HG02759 (cell line): ENCODE measurements around the gene SNAPIN.
A peak's percentile ranks its signal among the peaks of the same experiment; 100 is the strongest.

Experiments used
- ATAC-seq: cut with Tn5 transposase; IDR thresholded peaks from one replicate; pipeline ENCODE4 v1.9.1; 2021; ENCODE audit warnings: mild to moderate bottlenecking, moderate library complexity; ENCODE audit not compliant: unreplicated experiment

Gene SNAPIN, protein sequence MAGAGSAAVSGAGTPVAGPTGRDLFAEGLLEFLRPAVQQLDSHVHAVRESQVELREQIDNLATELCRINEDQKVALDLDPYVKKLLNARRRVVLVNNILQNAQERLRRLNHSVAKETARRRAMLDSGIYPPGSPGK

GRCh38 chr1:153658400-153659174, at the start of gene SNAPIN:
Gene SNAPIN, plus strand, starts transcription at chr1:153658703. Its CDS starts 41 bp downstream, at chr1:153658744.
- ATAC-seq: peak; percentile 93

DNA sequence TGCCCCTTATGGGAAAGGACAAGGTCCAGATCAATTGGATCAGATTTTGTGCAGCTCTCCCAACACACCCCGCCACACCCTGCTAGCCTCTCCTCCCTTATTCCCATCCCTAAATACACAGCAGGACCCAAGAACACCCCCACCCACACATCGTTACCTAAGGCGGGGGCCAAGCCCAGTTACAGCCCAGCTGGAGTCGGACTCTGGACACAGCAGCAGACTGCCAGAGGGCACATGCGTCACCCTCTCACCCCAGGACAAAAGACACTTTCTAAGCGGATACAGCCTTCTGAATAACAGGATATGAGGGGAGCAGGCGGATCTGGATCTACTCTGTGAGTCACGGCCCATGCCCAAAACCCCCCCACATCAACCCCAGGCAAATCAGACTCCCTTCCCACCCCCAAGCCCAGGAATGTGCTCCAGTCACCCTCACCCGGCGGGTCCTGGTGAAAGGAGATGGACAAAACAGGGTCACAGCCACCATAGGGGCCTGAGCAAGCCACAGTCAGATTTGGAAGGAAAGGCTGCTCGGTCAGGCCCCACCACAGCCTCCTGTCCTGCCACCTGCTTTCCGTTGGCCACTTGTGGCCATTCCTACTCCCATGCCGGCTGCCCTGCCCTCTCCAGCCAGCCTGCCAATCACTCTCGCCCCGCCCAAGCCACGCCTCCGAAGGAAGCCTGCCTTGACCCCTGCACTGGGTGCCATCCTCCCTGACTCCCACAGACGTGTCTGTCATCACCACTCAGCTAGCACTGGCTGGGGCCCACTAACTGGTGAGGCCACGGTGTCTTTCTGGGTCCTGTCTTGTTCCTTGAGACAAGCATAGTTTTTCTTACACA, 49.5 kb upstream of the SNAPIN start:
- no peak for ATAC-seq

- ATAC-seq: no peak
Observed at GRCh38 chr1:153609585-153609907, 49.0 kb upstream of the SNAPIN start.

DNA sequence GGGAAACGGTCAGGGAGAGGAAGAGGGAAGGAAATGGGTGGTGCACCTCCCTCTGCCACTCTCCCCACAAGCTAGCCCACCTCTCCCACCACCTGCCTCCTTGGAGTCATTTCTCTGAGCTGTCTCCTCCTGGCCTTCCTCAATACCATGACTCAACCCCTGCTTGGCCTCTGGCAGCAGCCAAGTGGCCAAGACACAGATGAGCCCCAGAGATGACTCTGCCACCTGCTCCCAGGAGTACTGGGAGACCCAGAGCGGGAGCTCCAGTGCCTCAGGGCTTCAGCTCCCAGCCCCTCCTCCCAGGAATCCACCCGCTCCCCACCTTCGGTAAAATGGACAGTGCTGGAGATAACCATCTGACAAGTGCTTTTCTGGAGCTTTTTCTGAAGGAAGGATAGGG, 48.2 kb upstream of the SNAPIN start:
- ATAC-seq: no peak

- ATAC-seq: no peak
Observed at GRCh38 chr1:153610811-153611301, 47.6 kb upstream of the SNAPIN start.

GRCh38 chr1:153611356-153611755, 47.1 kb upstream of the SNAPIN start:
- no peak for ATAC-seq

DNA sequence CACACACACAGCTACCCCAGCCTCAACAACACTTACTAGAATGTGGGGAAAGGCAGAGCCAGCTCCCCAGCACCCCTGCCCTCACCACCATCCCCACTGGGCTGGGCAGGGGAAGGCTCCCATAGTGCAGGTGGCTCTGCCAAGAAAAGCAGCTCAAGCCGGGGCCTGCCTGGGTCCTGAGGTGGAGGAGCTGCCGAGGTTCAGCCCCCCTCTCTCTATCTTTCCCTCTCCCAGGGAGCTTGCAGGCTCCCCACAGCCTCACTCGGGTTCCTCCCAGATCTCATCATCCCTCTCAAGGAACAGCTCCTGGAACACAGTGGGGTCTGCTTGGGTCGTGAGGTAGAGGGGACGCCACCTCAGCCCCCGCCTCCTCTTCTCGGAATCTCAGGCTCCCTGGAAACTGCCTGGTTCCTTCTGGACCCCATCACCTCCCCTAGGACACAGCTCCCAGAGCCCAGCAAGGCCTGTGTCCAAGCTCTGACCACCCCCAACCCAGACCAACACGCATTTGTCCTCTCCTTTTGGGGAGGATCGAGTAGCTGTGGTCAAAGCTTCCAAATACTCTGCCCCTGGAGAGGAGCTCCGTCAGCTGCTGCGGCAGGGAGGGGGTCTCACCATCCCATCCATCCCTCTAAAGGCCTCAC, 46.3 kb upstream of the SNAPIN start:
- no peak for ATAC-seq

DNA sequence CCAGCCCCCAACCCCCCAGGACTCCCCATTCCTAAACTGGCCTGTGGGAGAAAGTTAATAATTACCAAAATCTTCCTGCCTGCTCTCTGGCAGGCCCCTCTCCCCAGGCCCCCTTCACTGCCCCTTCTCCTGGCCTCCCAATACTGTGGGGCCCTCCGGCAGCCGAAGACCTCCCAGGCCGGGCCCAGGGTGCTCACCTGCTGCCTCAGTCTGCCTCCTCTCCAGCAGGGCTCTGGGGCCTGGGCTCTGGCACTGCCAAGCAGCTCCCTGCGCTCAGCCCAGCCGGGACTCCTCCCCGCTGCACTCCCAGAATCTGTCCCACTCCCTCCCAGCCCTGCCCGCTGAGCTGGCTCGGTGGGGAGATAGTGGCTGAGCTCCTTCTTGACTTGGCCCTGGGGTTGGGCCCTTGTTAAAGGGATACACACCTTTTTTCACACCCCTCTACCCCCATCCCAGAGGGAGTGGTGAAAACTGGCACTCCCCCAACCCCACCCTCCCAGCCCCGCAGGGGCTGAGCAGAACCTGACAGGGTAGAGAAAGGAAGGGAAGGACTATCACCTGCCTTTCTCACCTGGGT, 45.7 kb upstream of the SNAPIN start, which contains the start of gene S100A16:
S100A16 (minus strand) TSS at position 383 of the 577 bp plus-strand sequence. CDS start 4,986 bp downstream, outside the sequence.
- ATAC-seq: no peak

DNA sequence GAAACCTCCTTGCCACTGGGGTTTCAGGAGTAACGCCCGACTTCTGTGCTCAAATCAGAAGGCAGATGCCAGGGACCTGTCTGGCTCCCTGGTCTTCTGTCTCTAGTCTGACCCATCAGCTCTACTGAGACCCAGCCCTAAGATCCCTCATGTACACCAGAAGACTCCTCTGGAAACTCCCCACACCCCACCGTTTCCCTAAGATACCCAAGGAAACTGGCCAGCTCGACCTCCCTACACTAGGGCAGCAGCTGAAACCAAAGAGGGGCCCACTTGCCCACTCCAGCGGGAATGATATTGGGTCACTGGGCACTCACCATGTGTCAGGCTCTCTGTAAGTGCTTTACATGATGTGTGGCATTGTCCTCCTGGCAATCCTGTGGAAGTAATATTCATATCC, 45.1 kb upstream of the SNAPIN start:
- ATAC-seq: no peak

- ATAC-seq: no peak
Observed at GRCh38 chr1:153614189-153614900, 44.2 kb upstream of the SNAPIN start.

GRCh38 chr1:153614906-153615305, 43.6 kb upstream of the SNAPIN start:
- ATAC-seq: no peak

GRCh38 chr1:153615406-153615805, 43.1 kb upstream of the SNAPIN start:
- no peak for ATAC-seq

- ATAC-seq: no peak
Observed at GRCh38 chr1:153616144-153616916, 42.2 kb upstream of the SNAPIN start, which contains the start of gene S100A14. Gene S100A14, minus strand, starts transcription at chr1:153616325. Its CDS starts 467 bp downstream, at chr1:153615858.

DNA sequence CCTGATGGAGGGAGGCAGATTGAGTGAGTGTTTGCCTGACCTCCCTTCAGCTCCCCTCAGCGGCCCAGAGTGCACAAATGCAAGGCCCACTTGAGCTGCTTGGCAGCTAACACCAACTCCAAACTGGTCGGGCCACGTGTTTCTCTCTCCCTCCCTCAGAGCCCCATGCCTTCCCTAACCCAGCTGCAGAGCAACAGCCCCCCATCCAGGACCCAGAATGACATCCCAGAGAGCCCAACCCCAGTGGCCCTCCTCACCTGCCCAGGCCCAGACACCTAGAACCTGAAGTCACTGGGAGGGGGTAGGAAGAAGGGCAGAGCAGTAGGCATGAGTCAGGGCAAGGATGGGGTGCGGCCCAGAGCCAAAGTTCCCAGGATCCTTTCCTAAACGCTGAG, 41.6 kb upstream of the SNAPIN start:
- no peak for ATAC-seq

DNA sequence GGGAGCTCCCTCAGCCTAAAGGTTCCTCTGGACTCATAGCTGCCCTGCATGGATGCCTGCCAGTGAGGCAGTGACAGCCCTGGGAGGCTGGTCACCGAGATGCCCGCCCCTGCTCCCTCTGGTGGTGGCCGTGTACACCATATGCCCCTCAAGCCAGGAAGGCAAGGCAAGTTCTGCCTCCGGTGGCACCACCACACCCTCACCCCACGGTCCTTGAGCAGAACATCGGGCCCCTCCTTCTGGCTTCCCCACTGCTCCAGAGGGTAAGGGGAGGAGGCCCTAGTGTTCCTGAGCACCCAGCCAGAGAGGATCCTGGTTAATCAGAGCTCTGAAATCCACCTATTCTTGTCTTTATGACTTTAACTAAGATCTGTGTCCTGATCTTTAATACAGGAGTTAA, 40.8 kb upstream of the SNAPIN start:
- peak; percentile 67 for ATAC-seq

DNA sequence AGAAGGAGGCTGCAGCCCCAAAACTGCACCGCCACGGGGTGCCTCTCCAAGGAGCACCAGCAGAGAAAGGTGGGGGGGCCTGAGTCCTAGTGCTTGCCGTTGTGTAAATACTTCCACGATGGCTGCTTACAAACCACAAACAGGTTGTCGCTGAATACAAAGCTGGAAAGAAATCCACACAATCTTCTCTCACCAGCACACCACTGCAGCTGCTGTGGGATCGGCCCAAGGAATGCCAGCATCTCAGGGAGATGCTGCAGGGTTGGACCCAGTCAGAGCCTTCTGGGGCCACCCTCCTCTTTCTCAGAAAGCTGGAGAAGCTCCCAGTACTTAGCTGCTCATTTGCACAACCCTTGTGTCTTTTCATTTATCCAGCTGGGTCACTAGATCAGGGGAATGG, 39.3 kb upstream of the SNAPIN start:
- ATAC-seq: no peak

GRCh38 chr1:153623101-153623500, 35.4 kb upstream of the SNAPIN start:
- no peak for ATAC-seq

GRCh38 chr1:153624965-153625611, 33.4 kb upstream of the SNAPIN start:
- no peak for ATAC-seq

GRCh38 chr1:153626477-153626903, 32.0 kb upstream of the SNAPIN start:
- no peak for ATAC-seq
